Neural cell (in vitro differentiated cells): ENCODE results near the gene LRIG1. TPM values are rescaled to one million over a fixed set of nuclear protein-coding genes. Genes with fewer than 3 reads are reported as not detected.

ENCODE experiments used
- H2AFZ ChIP-seq: fragments of 200-600, 300-800 bp; sonication (generic), shearing (Covaris generic); 2 replicates; pipeline ENCODE4 v1.6.0; 2014; ENCODE audit warnings: low read depth, mild to moderate bottlenecking, antibody characterized with exemption, low read length, moderate library complexity
- H3F3A ChIP-seq: fragments of 200-600 bp; shearing (Covaris generic); 2 replicates; pipeline ENCODE4 v1.6.1; 2016; ENCODE audit warnings: mild to moderate bottlenecking, moderate library complexity, mixed read lengths, antibody characterized with exemption, low read length; ENCODE audit not compliant: insufficient read depth, poor library complexity, severe bottlenecking
- H3K27ac ChIP-seq: fragments of 200-600, 300-800 bp; sonication (generic), shearing (Covaris generic); 2 replicates; pipeline ENCODE4 v1.5.1; 2014; ENCODE audit warnings: mild to moderate bottlenecking, low read length, moderate library complexity
- H3K27me3 ChIP-seq: fragments of 300-800, 200-600 bp; sonication (generic), shearing (Covaris generic); 2 replicates; pipeline ENCODE4 v1.6.0; 2014; ENCODE audit warnings: mild to moderate bottlenecking, low read depth, low read length, moderate library complexity; ENCODE audit not compliant: insufficient read depth
- H3K36me3 ChIP-seq: fragments of 300-800, 200-600 bp; sonication (generic), shearing (Covaris generic); 2 replicates; pipeline ENCODE4 v1.5.1; 2014; ENCODE audit warnings: mild to moderate bottlenecking, antibody characterized with exemption, low read length, moderate library complexity; ENCODE audit not compliant: insufficient read depth
- H3K4me2 ChIP-seq: fragments of 300-800, 200-600 bp; sonication (generic), shearing (Covaris generic); 2 replicates; pipeline ENCODE4 v1.6.0; 2014; ENCODE audit warnings: mild to moderate bottlenecking, low read length
- H3K4me3 ChIP-seq: fragments of 300-800, 200-600 bp; sonication (generic), shearing (Covaris generic); 2 replicates; pipeline ENCODE4 v1.5.1; 2014; ENCODE audit warnings: mild to moderate bottlenecking, low read length, moderate library complexity
- H3K79me2 ChIP-seq: fragments of 200-600 bp; shearing (Covaris generic); replicated peaks from 2 replicates; pipeline ENCODE4 v1.6.0; 2014; ENCODE audit warnings: mild to moderate bottlenecking, low read length, moderate library complexity; ENCODE audit not compliant: insufficient read depth
- H3K9ac ChIP-seq: fragments of 300-800, 200-600 bp; sonication (generic), shearing (Covaris generic); 2 replicates; pipeline ENCODE4 v1.6.1; 2016; ENCODE audit warnings: mild to moderate bottlenecking, low read length, mixed read lengths
- H3K9me2 ChIP-seq: fragments of 200-600 bp; shearing (Covaris generic); 2 replicates; pipeline ENCODE4 v1.6.1; 2016; ENCODE audit warnings: mild to moderate bottlenecking, low read length, mixed read lengths; ENCODE audit not compliant: insufficient read depth
- H3K9me3 ChIP-seq: fragments of 200-600, 300-800 bp; sonication (generic), shearing (Covaris generic); 2 replicates; pipeline ENCODE4 v1.6.1; 2016; ENCODE audit warnings: mild to moderate bottlenecking, mixed run types, low read length, moderate library complexity, mixed read lengths
- H4K20me1 ChIP-seq: fragments of 200-600 bp; shearing (Covaris generic); 2 replicates; pipeline ENCODE4 v1.6.1; 2016; ENCODE audit warnings: mild to moderate bottlenecking, mixed run types; ENCODE audit not compliant: insufficient read depth
- EP300 ChIP-seq: fragments of 450-650 bp; conservative IDR thresholded peaks from 2 replicates; pipeline ENCODE4 v1.6.1; 2014; ENCODE audit warnings: antibody characterized with exemption, mild to moderate bottlenecking, moderate library complexity; ENCODE audit not compliant: poor library complexity, severe bottlenecking
- EZH2 ChIP-seq: fragments of 200-600, 300-800 bp; shearing (Covaris generic), sonication (generic); IDR thresholded peaks from 2 replicates; pipeline ENCODE4 v1.6.1; 2014; ENCODE audit warnings: antibody characterized with exemption, low read length, borderline replicate concordance, mild to moderate bottlenecking; ENCODE audit not compliant: insufficient read depth, poor library complexity, severe bottlenecking
- MXI1 ChIP-seq: fragments of 450-650 bp; conservative IDR thresholded peaks from 2 replicates; pipeline ENCODE4 v1.6.1; 2014; ENCODE audit warnings: antibody characterized with exemption, mild to moderate bottlenecking; ENCODE audit not compliant: poor library complexity, severe bottlenecking
- POLR2AphosphoS5 ChIP-seq: IDR thresholded peaks from 2 replicates; pipeline ENCODE4 v1.6.1; 2012
- RAD21 ChIP-seq: fragments of 450-650 bp; conservative IDR thresholded peaks from 2 replicates; pipeline ENCODE4 v1.6.1; 2014; ENCODE audit warnings: antibody characterized with exemption, mild to moderate bottlenecking, moderate library complexity
- SMC3 ChIP-seq: fragments of 450-650 bp; conservative IDR thresholded peaks from 2 replicates; pipeline ENCODE4 v1.6.1; 2014; ENCODE audit warnings: antibody characterized with exemption, mild to moderate bottlenecking, moderate library complexity; ENCODE audit not compliant: poor library complexity
- TAF1 ChIP-seq: IDR thresholded peaks from 2 replicates; pipeline ENCODE4 v1.6.1; 2012; ENCODE audit warnings: low read depth
- polyA plus RNA-seq: library from polyadenylated mRNA; depleted of rRNA; stranded (reverse); fragments of >200 nt; gene quantifications from 2 replicates; pipeline ENCODE4 v1.2.3, GENCODE V29; 2014
- TF ChIP-seq, protein P1 (sequence below): fragments of 450-650 bp; IDR thresholded peaks from 2 replicates; pipeline ENCODE4 v1.5.1; 2014; ENCODE audit warnings: antibody characterized with exemption, mild to moderate bottlenecking, moderate library complexity; ENCODE audit not compliant: poor library complexity, severe bottlenecking
- TF ChIP-seq, protein P2 (sequence below): IDR thresholded peaks from 2 replicates; pipeline ENCODE4 v1.6.1; 2012; ENCODE audit warnings: borderline replicate concordance

LRIG1 gene
- polyA plus RNA-seq, 1 donor from 2014 or later: 7.1 TPM

DNA sequence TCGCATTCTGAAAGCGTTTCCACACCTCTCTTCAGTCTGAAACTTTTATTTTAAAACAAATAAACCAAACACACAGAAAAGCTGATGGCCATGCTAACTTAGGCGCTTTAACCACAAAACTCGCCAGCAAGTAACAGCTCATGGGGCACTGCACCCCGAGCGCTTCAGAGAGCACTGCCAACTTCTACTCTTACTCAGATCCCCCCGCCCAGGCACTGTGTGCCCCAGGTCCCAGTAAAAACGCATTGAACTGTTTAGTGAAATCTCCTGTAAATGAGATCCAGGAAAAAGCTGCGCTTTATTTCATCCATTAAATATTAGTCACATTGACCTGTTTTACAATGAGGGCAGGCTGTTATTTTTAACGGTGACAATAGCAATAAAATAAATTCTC, 99.7 kb downstream of the LRIG1 start:
- H3K36me3 ChIP-seq: no peaks in the 10 kb centered on the region
- no peaks in the 10 kb centered on the region for H3K27me3 ChIP-seq
- H4K20me1 ChIP-seq: no peaks in the 10 kb centered on the region
- no peak overlapping the region for H3K4me3 ChIP-seq
- H3K9me3 ChIP-seq: no peaks in the 10 kb centered on the region
- H3K4me2 ChIP-seq: no peak overlapping the region
- TF ChIP-seq RAD21: no peak
- H3K9me2 ChIP-seq: no peaks in the 10 kb centered on the region
- H2AFZ ChIP-seq: no peak overlapping the region
- H3F3A ChIP-seq: no peaks in the 10 kb centered on the region
- no peak overlapping the region for H3K27ac ChIP-seq
- H3K79me2 ChIP-seq: no peaks in the 10 kb centered on the region
- H3K9ac ChIP-seq: no peak overlapping the region

DNA sequence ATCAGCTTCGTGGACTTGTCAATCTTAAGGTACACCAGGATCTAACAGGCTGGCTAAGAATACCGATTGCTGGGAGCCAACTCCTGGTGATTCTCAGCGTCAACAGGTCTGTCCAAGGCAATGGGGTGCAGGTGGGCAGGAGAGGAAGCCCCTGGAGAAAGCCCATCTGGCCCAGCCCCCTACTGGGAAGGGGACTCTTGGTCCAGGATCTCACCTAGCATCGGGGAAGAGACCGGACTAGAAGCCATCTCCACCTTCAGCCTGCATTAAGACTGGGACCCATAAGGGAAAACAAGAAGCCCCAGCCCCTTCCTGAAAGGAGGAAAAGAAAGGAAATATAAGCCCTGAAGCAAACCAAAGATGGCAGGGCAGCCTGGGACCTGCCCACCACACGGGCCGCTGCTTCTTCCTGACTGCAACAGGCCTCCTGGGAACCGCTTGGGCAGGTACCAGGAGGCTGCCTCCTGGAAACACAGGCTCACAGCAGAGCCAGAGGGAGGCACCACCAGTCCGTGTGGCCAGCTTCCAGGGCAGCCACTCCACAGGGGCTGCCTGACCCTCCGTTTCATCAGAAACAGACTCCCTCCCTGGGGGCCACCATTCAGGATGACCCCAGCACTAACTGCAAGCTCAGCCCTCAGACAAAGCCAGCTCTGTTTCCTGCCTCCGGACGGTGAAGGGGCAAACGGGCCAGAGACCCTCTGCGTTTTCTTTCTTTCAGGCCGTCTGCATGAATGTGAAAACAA, 100.2 kb downstream of the LRIG1 start:
- Histone ChIP-seq H3K9me3 (no peaks in the 10 kb centered on the region), H3K4me2 (no peak overlapping the region), H3K9me2 (no peaks in the 10 kb centered on the region), H4K20me1 (no peaks in the 10 kb centered on the region), H3K36me3 (no peaks in the 10 kb centered on the region), H3K4me3 (no peak overlapping the region), H3K27me3 (no peaks in the 10 kb centered on the region), H3K9ac (no peak overlapping the region), H3K27ac (no peak overlapping the region), H3F3A (no peaks in the 10 kb centered on the region), H3K79me2 (no peaks in the 10 kb centered on the region), H2AFZ (no peak overlapping the region)
- TF ChIP-seq MXI1 (no peak), SMC3 (no peak), POLR2AphosphoS5 (no peak), TAF1 (no peak), EP300 (no peak), RAD21 (no peak), EZH2 (no peak)
- TF ChIP-seq, protein P1, sequence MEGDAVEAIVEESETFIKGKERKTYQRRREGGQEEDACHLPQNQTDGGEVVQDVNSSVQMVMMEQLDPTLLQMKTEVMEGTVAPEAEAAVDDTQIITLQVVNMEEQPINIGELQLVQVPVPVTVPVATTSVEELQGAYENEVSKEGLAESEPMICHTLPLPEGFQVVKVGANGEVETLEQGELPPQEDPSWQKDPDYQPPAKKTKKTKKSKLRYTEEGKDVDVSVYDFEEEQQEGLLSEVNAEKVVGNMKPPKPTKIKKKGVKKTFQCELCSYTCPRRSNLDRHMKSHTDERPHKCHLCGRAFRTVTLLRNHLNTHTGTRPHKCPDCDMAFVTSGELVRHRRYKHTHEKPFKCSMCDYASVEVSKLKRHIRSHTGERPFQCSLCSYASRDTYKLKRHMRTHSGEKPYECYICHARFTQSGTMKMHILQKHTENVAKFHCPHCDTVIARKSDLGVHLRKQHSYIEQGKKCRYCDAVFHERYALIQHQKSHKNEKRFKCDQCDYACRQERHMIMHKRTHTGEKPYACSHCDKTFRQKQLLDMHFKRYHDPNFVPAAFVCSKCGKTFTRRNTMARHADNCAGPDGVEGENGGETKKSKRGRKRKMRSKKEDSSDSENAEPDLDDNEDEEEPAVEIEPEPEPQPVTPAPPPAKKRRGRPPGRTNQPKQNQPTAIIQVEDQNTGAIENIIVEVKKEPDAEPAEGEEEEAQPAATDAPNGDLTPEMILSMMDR: no peak
- TF ChIP-seq, protein P2, sequence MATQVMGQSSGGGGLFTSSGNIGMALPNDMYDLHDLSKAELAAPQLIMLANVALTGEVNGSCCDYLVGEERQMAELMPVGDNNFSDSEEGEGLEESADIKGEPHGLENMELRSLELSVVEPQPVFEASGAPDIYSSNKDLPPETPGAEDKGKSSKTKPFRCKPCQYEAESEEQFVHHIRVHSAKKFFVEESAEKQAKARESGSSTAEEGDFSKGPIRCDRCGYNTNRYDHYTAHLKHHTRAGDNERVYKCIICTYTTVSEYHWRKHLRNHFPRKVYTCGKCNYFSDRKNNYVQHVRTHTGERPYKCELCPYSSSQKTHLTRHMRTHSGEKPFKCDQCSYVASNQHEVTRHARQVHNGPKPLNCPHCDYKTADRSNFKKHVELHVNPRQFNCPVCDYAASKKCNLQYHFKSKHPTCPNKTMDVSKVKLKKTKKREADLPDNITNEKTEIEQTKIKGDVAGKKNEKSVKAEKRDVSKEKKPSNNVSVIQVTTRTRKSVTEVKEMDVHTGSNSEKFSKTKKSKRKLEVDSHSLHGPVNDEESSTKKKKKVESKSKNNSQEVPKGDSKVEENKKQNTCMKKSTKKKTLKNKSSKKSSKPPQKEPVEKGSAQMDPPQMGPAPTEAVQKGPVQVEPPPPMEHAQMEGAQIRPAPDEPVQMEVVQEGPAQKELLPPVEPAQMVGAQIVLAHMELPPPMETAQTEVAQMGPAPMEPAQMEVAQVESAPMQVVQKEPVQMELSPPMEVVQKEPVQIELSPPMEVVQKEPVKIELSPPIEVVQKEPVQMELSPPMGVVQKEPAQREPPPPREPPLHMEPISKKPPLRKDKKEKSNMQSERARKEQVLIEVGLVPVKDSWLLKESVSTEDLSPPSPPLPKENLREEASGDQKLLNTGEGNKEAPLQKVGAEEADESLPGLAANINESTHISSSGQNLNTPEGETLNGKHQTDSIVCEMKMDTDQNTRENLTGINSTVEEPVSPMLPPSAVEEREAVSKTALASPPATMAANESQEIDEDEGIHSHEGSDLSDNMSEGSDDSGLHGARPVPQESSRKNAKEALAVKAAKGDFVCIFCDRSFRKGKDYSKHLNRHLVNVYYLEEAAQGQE: no peak
